ENCODE results near the gene SNAP29.

DNA sequence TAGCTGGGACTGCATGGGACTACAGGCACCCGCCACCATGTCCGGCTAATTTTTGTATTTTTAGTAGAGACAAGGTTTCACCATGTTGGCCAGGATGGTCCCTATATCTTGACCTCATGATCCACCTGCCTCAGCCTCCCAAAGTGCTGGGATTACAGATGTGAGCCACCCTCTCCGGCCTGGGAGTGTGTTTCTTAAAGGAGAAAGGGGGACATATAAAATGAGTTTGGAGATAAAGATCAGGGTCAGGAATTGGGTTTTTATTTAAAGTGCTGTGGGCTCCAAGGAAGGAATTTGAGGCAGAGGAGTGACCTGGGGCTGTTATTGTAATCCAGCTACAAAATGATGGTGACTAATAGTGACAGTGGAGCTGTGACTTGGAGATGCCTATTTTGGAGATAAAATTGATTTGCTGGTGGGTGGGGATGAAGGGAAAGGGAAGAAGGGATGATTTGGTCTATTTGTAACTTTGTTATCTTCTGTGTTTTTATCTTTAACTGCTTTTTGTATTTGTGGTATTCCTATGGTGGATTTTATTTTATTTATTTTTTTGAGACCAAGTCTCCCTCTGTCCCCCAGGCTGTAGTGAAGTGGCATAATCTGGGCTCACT, 63.4 kb downstream of the SNAP29 start:
- TF ChIP-seq, protein P1, sequence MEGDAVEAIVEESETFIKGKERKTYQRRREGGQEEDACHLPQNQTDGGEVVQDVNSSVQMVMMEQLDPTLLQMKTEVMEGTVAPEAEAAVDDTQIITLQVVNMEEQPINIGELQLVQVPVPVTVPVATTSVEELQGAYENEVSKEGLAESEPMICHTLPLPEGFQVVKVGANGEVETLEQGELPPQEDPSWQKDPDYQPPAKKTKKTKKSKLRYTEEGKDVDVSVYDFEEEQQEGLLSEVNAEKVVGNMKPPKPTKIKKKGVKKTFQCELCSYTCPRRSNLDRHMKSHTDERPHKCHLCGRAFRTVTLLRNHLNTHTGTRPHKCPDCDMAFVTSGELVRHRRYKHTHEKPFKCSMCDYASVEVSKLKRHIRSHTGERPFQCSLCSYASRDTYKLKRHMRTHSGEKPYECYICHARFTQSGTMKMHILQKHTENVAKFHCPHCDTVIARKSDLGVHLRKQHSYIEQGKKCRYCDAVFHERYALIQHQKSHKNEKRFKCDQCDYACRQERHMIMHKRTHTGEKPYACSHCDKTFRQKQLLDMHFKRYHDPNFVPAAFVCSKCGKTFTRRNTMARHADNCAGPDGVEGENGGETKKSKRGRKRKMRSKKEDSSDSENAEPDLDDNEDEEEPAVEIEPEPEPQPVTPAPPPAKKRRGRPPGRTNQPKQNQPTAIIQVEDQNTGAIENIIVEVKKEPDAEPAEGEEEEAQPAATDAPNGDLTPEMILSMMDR (IDR thresholded peaks at IDR 0.05; ENCODE audit: low read length): no peak
- TF ChIP-seq EZH2 (IDR thresholded peaks at IDR 0.05; ENCODE audit: borderline replicate concordance, low read length): no peak

All from OCI-LY1 (cell line).